22Rv1 (cell line): ENCODE results near the gene SDK1.
A peak's percentile ranks its signal among the peaks of the same experiment; 100 is the strongest.

Source experiments
- CTCF ChIP-seq: fragments of 450-650 bp; IDR thresholded peaks from 2 replicates; pipeline ENCODE4 v1.5.1; 2017; ENCODE audit warnings: mild to moderate bottlenecking
- ZFX ChIP-seq: fragments of 450-650 bp; IDR thresholded peaks from 2 replicates; pipeline ENCODE4 v1.6.1; 2017; ENCODE audit warnings: antibody characterized with exemption, borderline replicate concordance

GRCh38 chr7:3722396-3722922 lies 421.4 kb downstream of the SDK1 start:
- TF ChIP-seq CTCF (0 out of 2 replicates have a peak, but pooled peaks have one; percentile 10), ZFX (no peak)
